Loucy (cell line): ENCODE measurements around the gene NUP62.

ENCODE experiments used
- H2AFZ ChIP-seq: fragments of 200-600 bp; sonication (generic); 2 replicates; pipeline ENCODE4 v1.6.0; 2016; ENCODE audit warnings: antibody characterized with exemption, mild to moderate bottlenecking, low read length, moderate library complexity
- H3F3A ChIP-seq: fragments of 200-600 bp; 2 replicates; pipeline ENCODE4 v1.6.0; 2016; ENCODE audit warnings: antibody characterized with exemption, low read depth, mild to moderate bottlenecking
- H3K27me3 ChIP-seq: fragments of 200-600 bp; sonication (generic); 2 replicates; pipeline ENCODE4 v1.6.1; 2014; ENCODE audit warnings: low read length, mild to moderate bottlenecking; ENCODE audit not compliant: insufficient read depth, poor library complexity, severe bottlenecking
- H3K36me3 ChIP-seq: fragments of 200-600 bp; sonication (generic); 2 replicates; pipeline ENCODE4 v1.6.1; 2016; ENCODE audit warnings: low read length; ENCODE audit not compliant: insufficient read depth
- H3K4me1 ChIP-seq: fragments of 200-600 bp; sonication (generic); 2 replicates; pipeline ENCODE4 v1.5.1; 2014; ENCODE audit warnings: low read length, mild to moderate bottlenecking; ENCODE audit not compliant: insufficient read depth, poor library complexity, severe bottlenecking
- H3K4me2 ChIP-seq: fragments of 200-600 bp; sonication (generic); 2 replicates; pipeline ENCODE4 v1.6.0; 2014; ENCODE audit warnings: antibody characterized with exemption, low read length, low read depth, mild to moderate bottlenecking; ENCODE audit not compliant: poor library complexity, severe bottlenecking
- H3K4me3 ChIP-seq: fragments of 200-600 bp; sonication (generic); 2 replicates; pipeline ENCODE4 v1.5.1; 2014; ENCODE audit warnings: low read length, mild to moderate bottlenecking, mixed read lengths; ENCODE audit not compliant: poor library complexity, severe bottlenecking
- H3K79me2 ChIP-seq: fragments of 200-600 bp; sonication (generic); 2 replicates; pipeline ENCODE4 v1.6.1; 2014; ENCODE audit warnings: low read length; ENCODE audit not compliant: insufficient read depth
- H3K9ac ChIP-seq: fragments of 200-600 bp; sonication (generic); 2 replicates; pipeline ENCODE4 v1.6.0; 2014; ENCODE audit warnings: mild to moderate bottlenecking, low read depth, low read length, moderate library complexity; ENCODE audit not compliant: poor library complexity, severe bottlenecking
- H3K9me2 ChIP-seq: fragments of 200-600 bp; sonication (generic); replicated peaks from 2 replicates; pipeline ENCODE4 v1.6.1; 2016; ENCODE audit warnings: low read depth, low read length, mixed read lengths
- H3K9me3 ChIP-seq: fragments of 200-600 bp; sonication (generic); 2 replicates; pipeline ENCODE4 v1.6.1; 2014; ENCODE audit warnings: mild to moderate bottlenecking, antibody characterized with exemption, low read length, low read depth; ENCODE audit not compliant: insufficient read depth
- H4K20me1 ChIP-seq: fragments of 200-600 bp; sonication (generic); 2 replicates; pipeline ENCODE4 v1.6.0; 2014; ENCODE audit warnings: antibody characterized with exemption, low read length, mild to moderate bottlenecking; ENCODE audit not compliant: insufficient read depth, poor library complexity, severe bottlenecking
- EZH2phosphoT487 ChIP-seq: fragments of 200-600 bp; IDR thresholded peaks from 2 replicates; pipeline ENCODE4 v1.6.1; 2018; ENCODE audit warnings: antibody characterized with exemption, mild to moderate bottlenecking, moderate library complexity, borderline replicate concordance
- TF ChIP-seq, protein P1 (sequence below): fragments of 200-600 bp; sonication (generic); conservative IDR thresholded peaks from 2 replicates; pipeline ENCODE4 v1.5.1; 2014; ENCODE audit warnings: mild to moderate bottlenecking, antibody characterized with exemption, low read length

The NUP62 gene

GRCh38 chr19:49937750-49938381, 8.6 kb upstream of the NUP62 start:
- Histone ChIP-seq H3K9ac (no peak overlapping the region), H3K4me3 (no peak overlapping the region), H3K9me2 (no peaks in the 10 kb centered on the region), H3K36me3 (no peaks in the 10 kb centered on the region), H2AFZ (no peak overlapping the region), H3F3A (peaks cover 2% of the 10 kb centered on the region; the same call in 1 of the 2 replicates), H3K9me3 (no peaks in the 10 kb centered on the region), H3K4me2 (no peak overlapping the region), H3K4me1 (peaks cover 10% of the 10 kb centered on the region), H4K20me1 (no peaks in the 10 kb centered on the region), H3K27me3 (no peaks in the 10 kb centered on the region), H3K79me2 (no peaks in the 10 kb centered on the region)
- TF ChIP-seq EZH2phosphoT487, result no peak
- TF ChIP-seq, protein P1, sequence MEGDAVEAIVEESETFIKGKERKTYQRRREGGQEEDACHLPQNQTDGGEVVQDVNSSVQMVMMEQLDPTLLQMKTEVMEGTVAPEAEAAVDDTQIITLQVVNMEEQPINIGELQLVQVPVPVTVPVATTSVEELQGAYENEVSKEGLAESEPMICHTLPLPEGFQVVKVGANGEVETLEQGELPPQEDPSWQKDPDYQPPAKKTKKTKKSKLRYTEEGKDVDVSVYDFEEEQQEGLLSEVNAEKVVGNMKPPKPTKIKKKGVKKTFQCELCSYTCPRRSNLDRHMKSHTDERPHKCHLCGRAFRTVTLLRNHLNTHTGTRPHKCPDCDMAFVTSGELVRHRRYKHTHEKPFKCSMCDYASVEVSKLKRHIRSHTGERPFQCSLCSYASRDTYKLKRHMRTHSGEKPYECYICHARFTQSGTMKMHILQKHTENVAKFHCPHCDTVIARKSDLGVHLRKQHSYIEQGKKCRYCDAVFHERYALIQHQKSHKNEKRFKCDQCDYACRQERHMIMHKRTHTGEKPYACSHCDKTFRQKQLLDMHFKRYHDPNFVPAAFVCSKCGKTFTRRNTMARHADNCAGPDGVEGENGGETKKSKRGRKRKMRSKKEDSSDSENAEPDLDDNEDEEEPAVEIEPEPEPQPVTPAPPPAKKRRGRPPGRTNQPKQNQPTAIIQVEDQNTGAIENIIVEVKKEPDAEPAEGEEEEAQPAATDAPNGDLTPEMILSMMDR, result peak; percentile 92

- Histone ChIP-seq H3K9me2 (no peaks in the 10 kb centered on the region), H3K9ac (no peak overlapping the region), H3K4me2 (no peak overlapping the region), H3K4me3 (no peak overlapping the region), H3K36me3 (no peaks in the 10 kb centered on the region), H4K20me1 (no peaks in the 10 kb centered on the region), H2AFZ (no peak overlapping the region), H3K79me2 (0 out of 2 replicates have a peak, but pooled peaks cover 5% of the 10 kb centered on the region), H3K4me1 (peaks cover 18% of the 10 kb centered on the region), H3F3A (peaks cover 10% of the 10 kb centered on the region; the same call in 1 of the 2 replicates), H3K27me3 (no peaks in the 10 kb centered on the region), H3K9me3 (no peaks in the 10 kb centered on the region)
- TF ChIP-seq EZH2phosphoT487, result no peak
- TF ChIP-seq, protein P1, result no peak
Measured at GRCh38 chr19:49936549-49936948, 7.2 kb upstream of the NUP62 start.

DNA sequence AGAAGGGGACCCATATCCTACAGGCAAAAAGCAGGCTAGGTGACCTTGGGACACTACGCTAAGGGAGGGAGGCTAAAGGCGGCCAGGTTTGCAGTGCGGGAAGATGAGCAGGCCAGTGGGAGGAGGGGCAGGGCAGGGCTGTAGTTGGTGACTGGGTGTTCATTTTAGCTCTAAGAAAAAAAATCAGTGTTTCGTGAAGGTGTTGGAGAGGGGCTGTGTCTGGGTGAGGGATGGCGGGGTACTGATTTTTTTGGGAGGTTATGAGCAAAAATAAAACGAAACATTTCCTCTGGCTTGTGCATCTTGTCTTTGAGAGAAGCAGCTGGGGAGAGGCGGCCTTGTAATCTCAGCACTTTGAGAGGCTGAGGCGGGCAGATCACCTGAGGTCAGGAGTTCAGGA, 4.3 kb upstream of the NUP62 start:
- Histone ChIP-seq H3K4me3 (peak overlapping the region; percentile 69), H4K20me1 (peaks cover 2% of the 10 kb centered on the region), H3K27me3 (peaks cover 6% of the 10 kb centered on the region), H2AFZ (no peak overlapping the region), H3K9me3 (no peaks in the 10 kb centered on the region), H3K9ac (peak overlapping the region; percentile 56), H3K36me3 (no peaks in the 10 kb centered on the region), H3K79me2 (peaks cover 19% of the 10 kb centered on the region), H3K9me2 (no peaks in the 10 kb centered on the region), H3F3A (peaks cover 21% of the 10 kb centered on the region; the same call in 1 of the 2 replicates), H3K4me1 (peaks cover 31% of the 10 kb centered on the region), H3K4me2 (peak overlapping the region; percentile 96)
- TF ChIP-seq, protein P1, result no peak
- no peak for TF ChIP-seq EZH2phosphoT487
